GM12892 (cell line): ENCODE results near the gene DUSP1.

Source experiments
- POLR2A ChIP-seq: IDR thresholded peaks from 2 replicates; pipeline ENCODE4 v1.6.1; 2011; ENCODE audit warnings: low read depth, low read length, control low read depth
- POLR2AphosphoS5 ChIP-seq: IDR thresholded peaks from 2 replicates; pipeline ENCODE4 v1.6.1; 2011; ENCODE audit warnings: low read depth, low read length, control low read depth

- TF ChIP-seq POLR2AphosphoS5 (no peak), POLR2A (no peak)
Observed at GRCh38 chr5:172756764-172757393, 14.1 kb downstream of the DUSP1 start.
